ENCODE data around the gene SPEN. TPM values are rescaled to one million over a fixed set of nuclear protein-coding genes. Genes with fewer than 3 reads are reported as not detected.

The SPEN gene
- total and polyA plus RNA-seq, 2 of the 13 experiments (the other 11 are each of a cell fraction or from before 2014, with no cell fraction given), result 4.8 to 14.0 TPM

DNA sequence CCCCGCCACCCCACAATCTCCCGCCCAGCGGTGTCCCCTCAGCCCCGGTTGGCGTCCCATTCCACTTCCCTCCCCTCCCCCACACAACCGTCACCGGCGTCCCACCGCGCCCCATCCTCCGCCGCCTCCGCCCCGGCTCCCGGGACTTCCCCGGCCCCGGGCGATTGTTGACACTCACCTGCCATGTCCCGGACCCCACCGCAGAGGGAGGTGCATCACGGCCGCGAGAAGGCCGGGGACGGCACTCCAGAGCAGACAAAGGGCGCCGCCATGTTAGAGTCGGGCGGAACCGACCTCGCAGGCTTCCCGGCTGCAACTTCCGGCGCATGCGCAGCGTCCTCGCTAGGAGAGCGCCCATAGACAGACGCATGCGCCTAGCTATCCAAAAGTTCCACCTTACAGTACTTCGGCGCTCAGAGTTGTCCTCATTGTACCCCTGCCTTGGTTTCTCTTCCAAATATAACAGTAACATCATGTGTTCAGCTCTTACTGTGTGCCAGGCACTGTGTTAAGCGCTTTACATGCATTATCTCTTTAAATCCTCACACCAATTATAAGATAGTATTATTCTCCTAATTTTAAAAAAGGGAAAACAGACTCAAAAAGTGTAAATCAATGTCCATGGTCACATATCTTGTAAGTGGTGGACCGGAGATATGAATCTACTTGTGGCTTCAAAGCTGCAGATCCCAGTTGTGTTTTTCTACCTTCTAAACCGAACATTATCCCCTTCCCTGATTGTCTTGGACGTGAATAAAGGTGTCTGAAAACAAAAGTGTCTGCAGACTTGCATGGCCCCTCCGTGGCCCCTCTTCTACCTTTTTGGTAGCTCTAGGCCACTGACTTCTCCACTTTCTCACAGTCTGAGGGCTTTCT lies 128.5 kb downstream of the SPEN start, which contains the start of gene ZBTB17 (continued):
- TF ChIP-seq, protein P1, sequence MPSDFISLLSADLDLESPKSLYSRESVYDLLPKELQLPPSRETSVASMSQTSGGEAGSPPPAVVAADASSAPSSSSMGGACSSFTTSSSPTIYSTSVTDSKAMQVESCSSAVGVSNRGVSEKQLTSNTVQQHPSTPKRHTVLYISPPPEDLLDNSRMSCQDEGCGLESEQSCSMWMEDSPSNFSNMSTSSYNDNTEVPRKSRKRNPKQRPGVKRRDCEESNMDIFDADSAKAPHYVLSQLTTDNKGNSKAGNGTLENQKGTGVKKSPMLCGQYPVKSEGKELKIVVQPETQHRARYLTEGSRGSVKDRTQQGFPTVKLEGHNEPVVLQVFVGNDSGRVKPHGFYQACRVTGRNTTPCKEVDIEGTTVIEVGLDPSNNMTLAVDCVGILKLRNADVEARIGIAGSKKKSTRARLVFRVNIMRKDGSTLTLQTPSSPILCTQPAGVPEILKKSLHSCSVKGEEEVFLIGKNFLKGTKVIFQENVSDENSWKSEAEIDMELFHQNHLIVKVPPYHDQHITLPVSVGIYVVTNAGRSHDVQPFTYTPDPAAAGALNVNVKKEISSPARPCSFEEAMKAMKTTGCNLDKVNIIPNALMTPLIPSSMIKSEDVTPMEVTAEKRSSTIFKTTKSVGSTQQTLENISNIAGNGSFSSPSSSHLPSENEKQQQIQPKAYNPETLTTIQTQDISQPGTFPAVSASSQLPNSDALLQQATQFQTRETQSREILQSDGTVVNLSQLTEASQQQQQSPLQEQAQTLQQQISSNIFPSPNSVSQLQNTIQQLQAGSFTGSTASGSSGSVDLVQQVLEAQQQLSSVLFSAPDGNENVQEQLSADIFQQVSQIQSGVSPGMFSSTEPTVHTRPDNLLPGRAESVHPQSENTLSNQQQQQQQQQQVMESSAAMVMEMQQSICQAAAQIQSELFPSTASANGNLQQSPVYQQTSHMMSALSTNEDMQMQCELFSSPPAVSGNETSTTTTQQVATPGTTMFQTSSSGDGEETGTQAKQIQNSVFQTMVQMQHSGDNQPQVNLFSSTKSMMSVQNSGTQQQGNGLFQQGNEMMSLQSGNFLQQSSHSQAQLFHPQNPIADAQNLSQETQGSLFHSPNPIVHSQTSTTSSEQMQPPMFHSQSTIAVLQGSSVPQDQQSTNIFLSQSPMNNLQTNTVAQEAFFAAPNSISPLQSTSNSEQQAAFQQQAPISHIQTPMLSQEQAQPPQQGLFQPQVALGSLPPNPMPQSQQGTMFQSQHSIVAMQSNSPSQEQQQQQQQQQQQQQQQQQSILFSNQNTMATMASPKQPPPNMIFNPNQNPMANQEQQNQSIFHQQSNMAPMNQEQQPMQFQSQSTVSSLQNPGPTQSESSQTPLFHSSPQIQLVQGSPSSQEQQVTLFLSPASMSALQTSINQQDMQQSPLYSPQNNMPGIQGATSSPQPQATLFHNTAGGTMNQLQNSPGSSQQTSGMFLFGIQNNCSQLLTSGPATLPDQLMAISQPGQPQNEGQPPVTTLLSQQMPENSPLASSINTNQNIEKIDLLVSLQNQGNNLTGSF (CRISPR knock-in tag; IDR thresholded peaks at IDR 0.05), result no peak
- TF ChIP-seq PHF20 (CRISPR knock-in tag; IDR thresholded peaks at IDR 0.05), result peak; percentile 92
- TF ChIP-seq ZNF234 (CRISPR knock-in tag; conservative IDR thresholded peaks at IDR 0.05), result no peak
- no peak for TF ChIP-seq ZNF562 (CRISPR knock-in tag; IDR thresholded peaks at IDR 0.05; ENCODE audit: borderline replicate concordance)
- TF ChIP-seq ZNF414 (CRISPR knock-in tag; IDR thresholded peaks at IDR 0.05), result no peak
- TF ChIP-seq HMG20A (CRISPR knock-in tag; IDR thresholded peaks at IDR 0.05; ENCODE audit: borderline replicate concordance), result no peak; the same call in 1 of the 2 replicates
- no peak for TF ChIP-seq NONO (IDR thresholded peaks at IDR 0.05)
- TF ChIP-seq NONO (CRISPR knock-in tag; conservative IDR thresholded peaks at IDR 0.05), result peak; percentile 56; the same call in 1 of the 2 replicates
- TF ChIP-seq ZNF7 (CRISPR knock-in tag; IDR thresholded peaks at IDR 0.05), result no peak
- peak; percentile 10; the same call in 1 of the 2 replicates for TF ChIP-seq KMT2A (CRISPR knock-in tag; IDR thresholded peaks at IDR 0.05)
- no peak for TF ChIP-seq PRMT3 (CRISPR knock-in tag; IDR thresholded peaks at IDR 0.05; ENCODE audit: borderline replicate concordance, low read depth)
- TF ChIP-seq, protein P2, sequence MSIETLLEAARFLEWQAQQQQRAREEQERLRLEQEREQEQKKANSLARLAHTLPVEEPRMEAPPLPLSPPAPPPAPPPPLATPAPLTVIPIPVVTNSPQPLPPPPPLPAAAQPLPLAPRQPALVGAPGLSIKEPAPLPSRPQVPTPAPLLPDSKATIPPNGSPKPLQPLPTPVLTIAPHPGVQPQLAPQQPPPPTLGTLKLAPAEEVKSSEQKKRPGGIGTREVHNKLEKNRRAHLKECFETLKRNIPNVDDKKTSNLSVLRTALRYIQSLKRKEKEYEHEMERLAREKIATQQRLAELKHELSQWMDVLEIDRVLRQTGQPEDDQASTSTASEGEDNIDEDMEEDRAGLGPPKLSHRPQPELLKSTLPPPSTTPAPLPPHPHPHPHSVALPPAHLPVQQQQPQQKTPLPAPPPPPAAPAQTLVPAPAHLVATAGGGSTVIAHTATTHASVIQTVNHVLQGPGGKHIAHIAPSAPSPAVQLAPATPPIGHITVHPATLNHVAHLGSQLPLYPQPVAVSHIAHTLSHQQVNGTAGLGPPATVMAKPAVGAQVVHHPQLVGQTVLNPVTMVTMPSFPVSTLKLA (IDR thresholded peaks at IDR 0.05), result no peak
- TF ChIP-seq SRSF1 (optimal IDR thresholded peaks at IDR 0.05; ENCODE audit: low read depth, low read length), result peak; percentile 73
- TF ChIP-seq, protein P3, sequence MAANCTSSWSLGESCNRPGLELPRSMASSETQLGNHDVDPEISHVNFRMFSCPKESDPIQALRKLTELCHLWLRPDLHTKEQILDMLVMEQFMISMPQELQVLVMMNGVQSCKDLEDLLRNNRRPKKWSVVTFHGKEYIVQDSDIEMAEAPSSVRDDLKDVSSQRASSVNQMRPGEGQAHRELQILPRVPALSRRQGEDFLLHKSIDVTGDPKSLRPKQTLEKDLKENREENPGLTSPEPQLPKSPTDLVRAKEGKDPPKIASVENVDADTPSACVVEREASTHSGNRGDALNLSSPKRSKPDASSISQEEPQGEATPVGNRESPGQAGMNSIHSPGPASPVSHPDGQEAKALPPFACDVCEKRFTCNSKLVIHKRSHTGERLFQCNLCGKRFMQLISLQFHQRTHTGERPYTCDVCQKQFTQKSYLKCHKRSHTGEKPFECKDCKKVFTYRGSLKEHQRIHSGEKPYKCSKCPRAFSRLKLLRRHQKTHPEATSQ (CRISPR knock-in tag; IDR thresholded peaks at IDR 0.05; ENCODE audit: borderline replicate concordance), result no peak
- TF ChIP-seq ZNF816 (CRISPR knock-in tag; IDR thresholded peaks at IDR 0.05; ENCODE audit: borderline replicate concordance), result no peak
